ENCODE measurements around the gene CLC.
"Not testable (repeated sequence)": the region's sequence is repeated elsewhere in the genome, so short reads cannot be mapped to it uniquely, and the experiment has no call there.

CLC gene

DNA sequence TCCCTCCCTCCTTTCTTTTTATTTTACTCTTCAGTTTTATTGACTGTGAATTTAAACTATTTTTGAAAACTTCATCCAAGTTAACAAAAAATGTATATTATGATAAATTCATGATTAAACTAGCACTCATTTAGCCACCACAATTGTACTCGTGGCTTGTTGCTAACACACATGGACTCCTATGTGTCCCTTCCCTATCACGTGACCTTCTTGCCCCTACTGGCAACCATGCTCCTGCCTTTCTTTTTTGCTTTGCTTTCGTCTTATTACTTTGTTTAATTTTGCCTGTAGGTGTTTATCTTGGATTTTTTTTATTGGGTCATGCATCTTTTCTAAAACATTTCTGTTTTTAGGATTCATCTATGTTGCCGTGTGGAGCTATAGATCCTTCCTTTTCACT, 8.2 kb downstream of the CLC start:
- no peak for DNase-seq (ENCODE audit: low read depth, low spot score)
- Histone ChIP-seq H3K9me3 (ENCODE audit: insufficient read depth, low read length) (no peaks in the 10 kb centered on the region), H3K4me1 (ENCODE audit: insufficient read depth, insufficient read length) (no peaks in the 10 kb centered on the region), H3K27me3 (ENCODE audit: insufficient read depth, insufficient read length) (no peaks in the 10 kb centered on the region), H3K4me3 (ENCODE audit: insufficient read length, low read depth) (no peak overlapping the region), H3K9ac (ENCODE audit: insufficient read length, low read depth) (no peak overlapping the region), H3K36me3 (ENCODE audit: insufficient read depth, insufficient read length, low read length) (no peaks in the 10 kb centered on the region)
- TF ChIP-seq ZNF274 (IDR thresholded peaks at IDR 0.05; ENCODE audit: low read depth, low read length) (no peak), YY1 (IDR thresholded peaks at IDR 0.05; ENCODE audit: insufficient read depth, insufficient read length) (no peak), SUZ12 (IDR thresholded peaks at IDR 0.05; ENCODE audit: extremely low read depth, insufficient read depth, insufficient read length) (no peak)

DNA sequence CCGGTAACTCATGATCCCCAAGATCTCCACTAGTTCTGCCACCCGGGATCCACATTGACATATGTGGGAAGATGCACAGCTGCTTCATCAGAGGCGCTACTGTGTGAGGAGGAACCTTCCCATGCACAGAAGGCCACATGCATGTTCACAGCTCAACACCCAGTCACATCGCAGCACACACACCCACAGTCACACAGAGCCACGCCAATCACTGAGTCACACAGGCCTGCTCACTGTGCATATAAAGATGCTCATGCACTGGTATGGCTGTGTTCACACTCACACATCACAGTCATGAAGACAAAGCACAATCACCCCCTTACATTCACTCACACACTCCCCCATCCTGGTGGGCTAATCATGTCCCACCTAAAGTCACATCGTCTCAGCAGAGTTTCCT, 9.8 kb downstream of the CLC start:
- H3K4me3 ChIP-seq (ENCODE audit: insufficient read length, low read depth) = no peak overlapping the region
- no peaks in the 10 kb centered on the region for H3K36me3 ChIP-seq (ENCODE audit: insufficient read depth, insufficient read length, low read length)
- no peak for TF ChIP-seq YY1 (IDR thresholded peaks at IDR 0.05; ENCODE audit: insufficient read depth, insufficient read length)
- TF ChIP-seq ZNF274 (IDR thresholded peaks at IDR 0.05; ENCODE audit: low read depth, low read length) = no peak
- TF ChIP-seq SUZ12 (IDR thresholded peaks at IDR 0.05; ENCODE audit: extremely low read depth, insufficient read depth, insufficient read length) = no peak
- no peaks in the 10 kb centered on the region for H3K27me3 ChIP-seq (ENCODE audit: insufficient read depth, insufficient read length)
- no peak overlapping the region for H3K9ac ChIP-seq (ENCODE audit: insufficient read length, low read depth)
- DNase-seq (ENCODE audit: low read depth, low spot score) = no peak
- no peaks in the 10 kb centered on the region for H3K4me1 ChIP-seq (ENCODE audit: insufficient read depth, insufficient read length)
- H3K9me3 ChIP-seq (ENCODE audit: insufficient read depth, low read length) = no peaks in the 10 kb centered on the region

DNA sequence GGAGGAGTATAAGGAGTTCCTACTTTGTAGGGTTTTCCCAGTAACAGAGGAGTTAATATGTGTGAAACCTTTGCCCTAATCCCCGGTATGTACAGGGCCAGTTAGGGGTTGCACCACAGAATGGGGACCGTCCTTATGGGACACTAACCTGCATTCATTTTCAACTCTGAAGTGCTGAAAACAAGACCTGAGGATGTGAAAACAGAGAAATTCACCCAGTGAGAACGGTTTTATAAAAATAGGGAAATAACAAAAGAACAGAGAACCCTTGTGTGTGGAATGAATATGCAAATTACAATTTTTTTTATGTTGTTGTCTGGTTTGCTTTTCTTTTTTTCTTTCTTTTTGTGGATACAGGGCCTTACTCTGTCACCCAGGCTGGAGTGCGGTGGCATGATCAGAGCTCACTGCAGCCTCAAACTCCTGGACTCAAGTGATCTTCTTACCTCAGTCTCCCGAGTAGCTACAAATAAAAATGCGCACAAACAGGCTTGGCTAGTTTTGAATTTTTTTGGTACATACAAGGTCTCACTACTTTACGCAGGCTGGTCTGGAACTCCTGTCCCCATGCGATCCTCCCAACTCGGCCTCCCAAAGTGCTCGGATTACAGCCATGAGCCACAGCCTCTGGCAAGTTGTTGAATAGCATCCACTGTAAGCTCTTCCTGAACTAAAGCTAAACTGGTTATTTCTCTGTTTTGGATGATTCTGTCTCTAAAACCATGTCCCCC, 10.6 kb downstream of the CLC start:
- H3K9me3 ChIP-seq (ENCODE audit: insufficient read depth, low read length) = no peaks in the 10 kb centered on the region
- no peak for DNase-seq (ENCODE audit: low read depth, low spot score)
- H3K36me3 ChIP-seq (ENCODE audit: insufficient read depth, insufficient read length, low read length) = no peaks in the 10 kb centered on the region
- no peak overlapping the region for H3K4me3 ChIP-seq (ENCODE audit: insufficient read length, low read depth)
- no peak overlapping the region for H3K9ac ChIP-seq (ENCODE audit: insufficient read length, low read depth)
- TF ChIP-seq YY1 (IDR thresholded peaks at IDR 0.05; ENCODE audit: insufficient read depth, insufficient read length) (no peak), SUZ12 (IDR thresholded peaks at IDR 0.05; ENCODE audit: extremely low read depth, insufficient read depth, insufficient read length) (no peak), ZNF274 (IDR thresholded peaks at IDR 0.05; ENCODE audit: low read depth, low read length) (no peak)
- no peaks in the 10 kb centered on the region for H3K27me3 ChIP-seq (ENCODE audit: insufficient read depth, insufficient read length)
- H3K4me1 ChIP-seq (ENCODE audit: insufficient read depth, insufficient read length) = no peaks in the 10 kb centered on the region

GRCh38 chr19:39725995-39726394, 11.8 kb downstream of the CLC start:
- Histone ChIP-seq H3K9ac (ENCODE audit: insufficient read length, low read depth) (no peak overlapping the region), H3K9me3 (ENCODE audit: insufficient read depth, low read length) (no peaks in the 10 kb centered on the region), H3K27me3 (ENCODE audit: insufficient read depth, insufficient read length) (no peaks in the 10 kb centered on the region), H3K4me1 (ENCODE audit: insufficient read depth, insufficient read length) (no peaks in the 10 kb centered on the region), H3K36me3 (ENCODE audit: insufficient read depth, insufficient read length, low read length) (no peaks in the 10 kb centered on the region), H3K4me3 (ENCODE audit: insufficient read length, low read depth) (no peak overlapping the region)
- DNase-seq (ENCODE audit: low read depth, low spot score) = no peak
- TF ChIP-seq YY1 (IDR thresholded peaks at IDR 0.05; ENCODE audit: insufficient read depth, insufficient read length) (no peak), SUZ12 (IDR thresholded peaks at IDR 0.05; ENCODE audit: extremely low read depth, insufficient read depth, insufficient read length) (no peak), ZNF274 (IDR thresholded peaks at IDR 0.05; ENCODE audit: low read depth, low read length) (no peak)

- H3K9me3 ChIP-seq (ENCODE audit: insufficient read depth, low read length); H3K9ac ChIP-seq (ENCODE audit: insufficient read length, low read depth); H3K4me3 ChIP-seq (ENCODE audit: insufficient read length, low read depth); DNase-seq (ENCODE audit: low read depth, low spot score); H3K4me1 ChIP-seq (ENCODE audit: insufficient read depth, insufficient read length); H3K36me3 ChIP-seq (ENCODE audit: insufficient read depth, insufficient read length, low read length); H3K27me3 ChIP-seq (ENCODE audit: insufficient read depth, insufficient read length): not testable (repeated sequence)
Measured at GRCh38 chr19:39720144-39720543, 17.7 kb downstream of the CLC start.

- H3K36me3 ChIP-seq (ENCODE audit: insufficient read depth, insufficient read length, low read length) = no peaks in the 10 kb centered on the region
- no peaks in the 10 kb centered on the region for H3K9me3 ChIP-seq (ENCODE audit: insufficient read depth, low read length)
- no peak overlapping the region for H3K4me3 ChIP-seq (ENCODE audit: insufficient read length, low read depth)
- no peaks in the 10 kb centered on the region for H3K27me3 ChIP-seq (ENCODE audit: insufficient read depth, insufficient read length)
- H3K4me1 ChIP-seq (ENCODE audit: insufficient read depth, insufficient read length) = no peaks in the 10 kb centered on the region
- no peak overlapping the region for H3K9ac ChIP-seq (ENCODE audit: insufficient read length, low read depth)
- TF ChIP-seq YY1 (IDR thresholded peaks at IDR 0.05; ENCODE audit: insufficient read depth, insufficient read length) (no peak), ZNF274 (IDR thresholded peaks at IDR 0.05; ENCODE audit: low read depth, low read length) (no peak), SUZ12 (IDR thresholded peaks at IDR 0.05; ENCODE audit: extremely low read depth, insufficient read depth, insufficient read length) (no peak)
- DNase-seq (ENCODE audit: low read depth, low spot score) = no peak
Measured at GRCh38 chr19:39710333-39710890, 27.4 kb downstream of the CLC start.

GRCh38 chr19:39709026-39709872, 28.6 kb downstream of the CLC start:
- no peak for DNase-seq (ENCODE audit: low read depth, low spot score)
- no peak overlapping the region for H3K4me3 ChIP-seq (ENCODE audit: insufficient read length, low read depth)
- no peaks in the 10 kb centered on the region for H3K4me1 ChIP-seq (ENCODE audit: insufficient read depth, insufficient read length)
- no peaks in the 10 kb centered on the region for H3K9me3 ChIP-seq (ENCODE audit: insufficient read depth, low read length)
- no peak overlapping the region for H3K9ac ChIP-seq (ENCODE audit: insufficient read length, low read depth)
- no peaks in the 10 kb centered on the region for H3K27me3 ChIP-seq (ENCODE audit: insufficient read depth, insufficient read length)
- H3K36me3 ChIP-seq (ENCODE audit: insufficient read depth, insufficient read length, low read length) = no peaks in the 10 kb centered on the region
- TF ChIP-seq SUZ12 (IDR thresholded peaks at IDR 0.05; ENCODE audit: extremely low read depth, insufficient read depth, insufficient read length) (no peak), ZNF274 (IDR thresholded peaks at IDR 0.05; ENCODE audit: low read depth, low read length) (no peak), YY1 (IDR thresholded peaks at IDR 0.05; ENCODE audit: insufficient read depth, insufficient read length) (no peak)

Measured in NT2/D1 (cell line).